GM21786 (cell line): Measurements from ENCODE around the gene GTF2IRD1.

Source experiments
- ATAC-seq: cut with Tn5 transposase; IDR thresholded peaks from one replicate; pipeline ENCODE4 v1.9.1; 2021; ENCODE audit not compliant: unreplicated experiment

Gene GTF2IRD1

DNA sequence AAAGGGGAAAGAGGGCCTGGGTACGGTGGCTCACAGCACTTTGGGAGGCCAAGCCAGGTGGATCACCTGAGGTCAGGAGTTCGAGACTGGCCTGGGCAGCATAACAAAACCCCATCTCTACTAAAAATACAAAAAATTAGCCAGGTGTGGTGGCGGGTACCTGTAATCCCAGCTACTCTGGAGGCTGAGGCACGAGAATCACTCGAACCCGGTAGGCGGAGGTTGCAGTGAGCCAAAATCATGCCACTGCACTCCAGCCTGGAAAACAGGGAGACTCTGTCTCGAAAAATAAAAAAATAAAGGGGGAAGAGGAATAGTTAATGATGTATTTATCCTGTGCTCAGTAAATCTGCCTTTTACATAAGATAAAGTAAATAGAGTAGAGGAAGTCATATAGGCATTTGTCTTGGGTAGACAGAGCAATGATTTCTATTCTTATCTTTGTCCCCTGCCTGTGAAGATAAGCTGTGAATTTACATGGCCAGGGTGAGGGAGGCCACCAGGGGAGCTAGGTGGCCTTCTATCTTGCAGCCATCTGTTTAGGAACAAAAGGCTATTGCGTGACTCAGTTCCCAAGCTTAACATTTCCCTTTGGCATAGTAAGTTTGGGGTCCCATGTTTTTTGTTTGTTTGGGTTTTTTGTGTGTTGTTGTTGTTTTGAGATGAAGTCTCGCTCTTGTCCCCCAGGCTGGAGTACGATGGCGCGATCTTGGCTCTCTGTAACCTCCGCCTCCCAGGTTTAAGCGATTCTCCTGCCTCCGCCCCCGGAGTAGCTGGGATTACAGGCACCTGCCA is 130.7 kb downstream of the GTF2IRD1 start:
- no peak for ATAC-seq

- ATAC-seq, result no peak
Measured at GRCh38 chr7:74585844-74586243, 132.1 kb downstream of the GTF2IRD1 start.

DNA sequence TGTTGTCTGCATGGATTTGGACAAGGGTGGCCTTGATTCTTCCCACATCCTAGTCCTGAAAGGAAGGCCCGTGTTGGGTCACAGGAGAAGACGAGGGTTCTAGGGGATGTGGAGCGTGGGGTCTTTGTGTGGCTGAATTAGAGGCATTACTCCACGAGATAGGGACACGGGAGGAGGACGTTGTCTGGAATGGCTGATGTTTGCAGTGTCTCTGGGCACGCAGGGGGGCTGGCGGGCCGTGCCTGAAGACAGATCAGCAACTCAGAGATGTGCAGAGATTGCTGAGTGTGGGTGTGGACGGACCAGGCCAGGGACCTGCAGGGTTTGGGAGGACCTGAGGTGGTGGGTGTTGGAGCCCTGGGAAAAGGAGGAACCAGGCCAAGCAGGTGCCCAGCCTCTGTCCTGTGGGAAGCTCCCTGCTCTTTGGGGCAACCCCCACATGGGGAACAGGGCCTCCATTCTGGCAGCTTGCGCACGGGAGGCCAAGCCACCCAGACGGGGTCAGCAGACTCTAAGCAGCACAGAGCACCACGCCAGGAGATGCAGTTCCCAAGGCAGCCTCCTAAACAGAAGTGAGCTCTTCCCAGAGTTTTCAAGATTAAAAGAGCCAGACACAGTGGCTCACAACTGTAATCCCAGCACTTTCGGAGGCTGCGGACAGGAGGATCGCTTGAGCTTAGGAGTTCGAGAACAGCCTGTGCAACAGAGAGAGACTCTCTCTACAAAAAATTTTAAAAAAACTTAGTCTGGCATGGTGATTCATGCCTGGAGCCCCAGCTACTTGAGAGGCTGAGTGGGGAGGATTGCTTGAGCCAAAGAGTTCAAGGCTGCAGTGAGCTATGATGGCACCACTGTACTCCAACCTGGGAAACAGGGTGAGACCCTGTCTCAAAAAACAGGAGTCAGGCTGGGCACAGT is 132.8 kb downstream of the GTF2IRD1 start:
- ATAC-seq, result no peak

DNA sequence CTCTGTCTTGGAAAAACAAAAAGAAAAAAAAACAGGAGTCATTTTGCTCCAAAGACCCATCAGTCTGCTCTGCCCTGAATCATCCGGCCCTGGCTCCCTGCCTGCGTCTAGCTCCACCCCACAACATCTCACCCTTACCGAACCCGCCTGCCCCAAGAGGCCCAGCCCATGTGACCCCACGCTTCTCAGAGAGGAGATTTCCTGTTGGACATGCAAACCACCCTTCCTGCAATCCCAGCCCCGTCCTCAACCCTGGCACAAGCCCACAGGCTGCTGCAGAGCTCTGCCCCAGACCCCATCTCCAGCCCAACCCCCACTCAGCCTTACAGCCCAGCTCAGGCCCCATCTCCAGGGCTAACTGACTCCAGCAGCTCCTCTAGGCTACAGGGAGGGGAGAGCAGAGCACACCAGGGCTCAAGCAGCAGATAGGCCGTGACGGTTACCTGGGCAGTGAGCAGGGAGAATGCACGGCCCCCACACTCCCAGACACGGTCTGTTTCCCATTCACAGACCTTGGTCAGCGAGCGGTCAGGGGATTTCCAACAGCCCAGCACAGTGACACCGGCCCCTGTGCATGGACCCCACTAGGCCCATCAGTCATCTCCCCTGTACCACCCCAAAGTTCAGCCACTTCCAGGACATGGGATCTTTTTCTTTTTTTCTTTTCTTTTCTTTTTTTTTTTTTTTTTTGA is 133.9 kb downstream of the GTF2IRD1 start:
- peak; percentile 81 for ATAC-seq

- ATAC-seq, result no peak
Measured at GRCh38 chr7:74590813-74591212, 137.1 kb downstream of the GTF2IRD1 start.

- ATAC-seq, result no peak
Measured at GRCh38 chr7:74598558-74598957, 144.9 kb downstream of the GTF2IRD1 start.

DNA sequence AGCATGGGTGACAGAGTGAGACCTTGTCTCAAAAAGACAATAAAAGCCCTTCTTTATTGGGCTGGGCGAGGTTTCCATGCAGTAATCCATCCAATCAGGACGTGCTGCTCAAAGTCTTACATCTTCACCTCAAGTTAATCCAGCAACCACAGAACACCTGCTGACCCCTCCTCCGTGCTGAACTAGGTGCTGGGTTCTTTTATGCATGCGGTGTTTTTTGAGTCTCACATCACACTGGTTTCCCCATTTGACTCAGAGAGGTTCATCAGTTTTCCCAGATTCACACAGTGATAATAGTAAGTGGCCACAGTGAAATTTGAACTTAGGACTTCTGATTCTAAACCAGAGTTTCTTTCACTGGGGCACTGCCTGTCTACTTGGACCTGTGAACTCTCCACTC is 145.5 kb downstream of the GTF2IRD1 start:
- no peak for ATAC-seq

DNA sequence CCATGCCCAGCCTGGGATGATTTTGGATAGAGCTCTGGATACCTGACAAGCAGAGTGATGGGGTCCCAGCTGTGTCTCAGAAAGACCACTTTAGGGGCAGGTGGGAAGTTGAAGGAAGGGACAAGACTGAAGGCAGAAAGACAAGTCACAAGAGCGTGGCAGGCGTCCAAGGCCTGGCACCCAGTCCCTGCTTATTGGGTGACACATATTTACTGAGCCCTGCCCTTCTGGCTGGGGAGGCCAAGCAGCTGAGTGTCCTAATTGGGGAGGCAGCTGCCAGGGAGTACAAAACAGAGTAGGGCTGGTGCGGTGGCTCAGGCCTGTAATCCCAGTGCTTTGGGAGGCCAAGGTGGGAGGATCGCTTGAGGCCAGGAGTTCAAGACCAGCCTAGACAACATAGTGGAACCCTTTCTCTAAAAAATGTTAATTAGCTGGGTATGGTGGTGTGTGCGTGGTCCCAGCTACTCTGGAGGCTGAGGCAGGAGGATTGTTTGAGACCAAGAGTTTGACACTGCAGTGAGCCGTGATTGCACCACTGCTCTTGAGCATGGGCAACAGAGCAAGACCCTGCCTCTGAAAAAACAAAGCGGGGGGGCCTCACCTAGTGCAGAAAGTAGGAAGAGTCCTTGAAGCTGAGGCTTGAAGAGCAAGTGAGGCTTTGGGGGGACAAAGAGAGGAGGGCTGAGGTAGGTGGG is 150.8 kb downstream of the GTF2IRD1 start:
- ATAC-seq, result no peak

DNA sequence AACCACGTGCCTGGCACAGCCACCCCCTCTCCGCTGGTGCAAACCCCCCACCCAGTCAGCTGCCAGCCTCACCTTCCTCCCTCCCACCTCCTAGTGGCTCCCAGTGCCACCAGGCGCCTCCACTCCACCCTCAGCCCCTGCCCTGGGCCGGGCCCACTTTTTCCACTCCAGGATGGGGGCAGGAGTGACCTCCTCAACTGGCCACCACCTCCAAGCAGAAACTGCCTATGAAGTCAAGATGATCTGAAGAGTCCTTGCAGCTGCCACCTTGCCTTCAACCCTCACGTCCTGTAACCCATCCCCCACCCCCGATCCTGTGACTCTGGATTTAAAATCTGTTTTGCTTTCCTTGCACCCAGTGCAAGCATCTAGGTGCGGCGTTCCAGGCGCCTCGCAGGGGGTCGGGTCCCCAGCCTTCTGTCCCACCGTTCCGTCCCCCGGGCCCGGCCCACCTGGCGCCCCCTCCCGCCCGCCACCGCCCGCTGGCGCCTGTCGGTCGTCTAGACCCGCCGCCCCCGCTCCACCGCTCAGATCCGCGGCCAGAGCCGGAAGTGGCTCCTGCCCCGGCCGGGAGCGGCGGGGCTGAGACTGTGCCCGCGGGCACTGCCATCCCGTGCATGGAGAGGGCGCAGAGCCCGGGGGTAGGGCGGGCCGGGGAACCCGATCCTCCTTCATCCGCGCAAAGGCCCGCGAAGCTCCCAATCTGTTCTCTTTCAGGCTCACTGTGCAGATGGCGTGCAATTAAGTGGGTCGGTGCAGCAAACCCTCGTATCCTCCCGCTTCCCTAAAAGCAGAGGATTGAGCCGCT is 152.6 kb downstream of the GTF2IRD1 start:
- peak; percentile 48 for ATAC-seq

DNA sequence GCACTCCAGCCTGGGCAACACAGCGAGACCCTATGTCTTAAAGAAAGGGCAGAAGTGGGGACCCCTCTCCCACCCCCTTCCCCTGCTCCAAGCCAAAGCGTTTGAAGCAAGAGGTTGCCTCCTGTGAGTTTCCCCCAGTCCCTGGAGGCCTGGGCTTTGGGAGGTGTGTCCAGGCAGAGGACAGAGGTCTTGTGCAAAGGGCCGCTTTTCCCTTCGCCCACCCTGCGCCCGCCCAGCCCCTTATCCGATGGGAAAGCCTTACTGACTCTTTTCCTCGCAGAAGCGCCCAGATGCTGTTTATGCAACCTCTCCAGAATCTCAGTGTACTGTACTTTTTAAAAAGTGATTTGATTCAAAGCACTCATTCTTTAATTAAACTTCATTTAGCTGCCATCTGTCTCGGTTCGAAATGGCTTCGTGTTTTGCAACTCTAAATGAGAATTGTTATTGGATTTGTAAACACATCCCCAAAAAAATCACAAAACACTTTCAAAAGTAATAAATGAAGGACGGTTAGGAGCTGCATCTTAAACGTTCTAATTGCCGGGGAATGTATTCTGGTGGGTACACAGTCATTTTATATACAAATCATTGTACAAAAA is 153.3 kb downstream of the GTF2IRD1 start:
- ATAC-seq, result no peak

DNA sequence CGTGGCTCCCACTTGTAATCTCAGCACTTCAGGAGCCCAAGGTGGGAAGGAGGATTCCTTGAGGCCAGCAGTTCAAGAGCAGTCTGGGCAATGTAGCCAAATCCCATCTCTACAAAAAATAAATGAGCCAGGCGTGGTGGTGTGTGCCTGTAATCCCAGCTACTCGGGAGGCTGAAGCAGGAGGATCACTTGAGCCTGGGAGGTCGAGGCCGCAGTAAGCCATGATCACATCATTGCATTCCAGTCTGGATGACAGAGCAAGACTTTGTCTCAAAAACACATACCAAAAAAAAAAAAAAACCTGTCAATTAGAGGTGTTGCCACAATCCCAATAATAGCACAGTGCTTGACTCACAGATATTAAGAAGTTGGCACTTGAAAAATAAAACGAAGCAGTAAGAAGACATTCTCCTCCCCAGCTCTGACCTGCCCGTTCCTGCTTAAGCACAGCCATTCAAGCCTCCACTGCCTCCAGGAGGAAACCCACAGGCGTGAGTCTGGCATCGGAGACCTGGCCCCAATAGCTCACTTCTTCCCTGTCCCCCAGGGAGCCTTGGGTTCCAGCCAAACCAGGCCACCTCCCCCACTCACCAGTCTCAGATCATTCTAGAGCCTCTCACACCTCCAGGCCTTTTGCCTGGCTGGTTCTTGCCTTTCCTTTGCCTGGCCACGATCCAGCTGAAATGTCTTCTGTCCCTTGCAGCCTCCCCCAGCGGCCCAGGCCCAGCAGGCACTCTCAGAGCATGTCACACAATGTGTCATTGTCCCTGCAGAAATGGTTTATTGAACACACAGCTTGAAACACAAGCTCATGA is 158.5 kb downstream of the GTF2IRD1 start:
- no peak for ATAC-seq

- no peak for ATAC-seq
Measured at GRCh38 chr7:74615933-74616780, 162.5 kb downstream of the GTF2IRD1 start.

DNA sequence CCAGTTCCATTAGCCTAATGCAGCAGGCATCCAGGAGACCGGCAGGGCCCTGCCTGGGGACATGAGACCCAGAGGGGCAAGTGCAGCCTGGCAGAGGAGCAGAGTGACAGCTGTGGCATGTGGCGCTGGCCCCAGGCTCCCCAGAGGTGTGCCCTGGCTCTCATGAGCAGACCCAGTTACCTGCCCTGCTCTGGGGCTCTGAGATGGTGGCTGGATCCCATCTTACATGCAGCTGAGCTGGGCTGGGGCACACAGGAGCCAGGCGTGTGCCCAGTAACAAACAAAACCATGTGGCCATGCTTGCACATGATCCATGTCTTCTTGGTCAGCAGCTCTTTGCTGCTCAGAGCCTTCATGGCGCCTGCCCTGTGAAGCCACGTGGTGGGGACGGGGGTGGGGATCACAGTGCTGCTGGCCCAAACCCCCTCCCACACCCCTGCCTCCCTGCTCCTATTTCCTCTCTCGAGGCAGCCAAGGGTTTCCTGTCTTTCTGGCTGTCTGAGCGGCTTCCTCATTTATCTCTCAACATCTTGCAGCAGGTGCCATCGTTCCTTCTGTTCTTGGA is 163.6 kb downstream of the GTF2IRD1 start:
- no peak for ATAC-seq

DNA sequence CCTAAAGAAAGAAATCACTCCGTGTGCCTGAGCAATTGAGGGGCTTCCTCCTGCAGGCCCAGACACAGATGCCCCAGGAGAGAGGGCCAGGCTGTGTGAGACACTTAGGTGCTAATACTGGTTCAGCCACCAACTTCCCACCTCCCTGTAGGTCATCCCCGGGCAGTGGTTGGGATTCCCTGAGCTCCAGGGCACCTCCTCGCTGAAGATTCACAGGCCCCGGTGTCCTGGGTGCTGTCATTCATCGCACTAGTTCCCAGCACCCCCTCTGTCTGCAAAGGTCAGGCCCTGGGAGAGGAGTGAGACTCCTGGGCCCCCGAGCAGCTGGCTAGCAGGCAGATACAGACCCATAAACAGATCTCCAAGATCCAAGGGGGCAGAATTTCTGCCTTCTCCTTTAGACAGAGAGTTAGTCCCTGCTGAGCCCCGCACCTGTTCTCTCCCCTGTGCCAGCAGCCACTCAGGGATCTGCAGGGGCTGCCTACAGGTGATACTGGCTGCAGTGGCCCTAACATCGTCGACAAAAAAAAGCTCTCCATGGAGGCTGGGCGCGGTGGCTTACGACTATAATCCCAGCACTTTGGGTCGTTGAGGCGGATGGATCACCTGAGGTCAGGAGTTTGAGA is 165.6 kb downstream of the GTF2IRD1 start:
- no peak for ATAC-seq

GRCh38 chr7:74622228-74622749 is 168.6 kb downstream of the GTF2IRD1 start:
- no peak for ATAC-seq

DNA sequence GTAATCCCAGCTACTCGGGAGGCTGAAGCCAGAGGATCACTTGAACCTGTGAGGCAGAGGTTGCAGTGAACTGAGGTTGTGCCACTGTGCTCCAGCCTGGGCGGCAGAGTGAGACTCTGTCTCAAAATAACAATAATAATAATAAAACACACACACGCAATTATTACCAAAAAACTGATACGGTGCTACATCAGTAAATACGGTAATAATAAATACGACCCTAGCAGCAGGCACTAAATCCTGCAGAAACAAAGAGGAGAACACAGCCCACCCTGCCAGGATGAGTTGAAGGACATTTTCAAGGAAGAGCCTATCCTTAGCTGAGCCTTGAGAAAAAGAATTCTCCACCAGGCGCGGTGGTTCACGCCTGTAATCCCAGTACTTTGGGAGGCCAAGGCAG is 169.4 kb downstream of the GTF2IRD1 start:
- no peak for ATAC-seq

GRCh38 chr7:74625446-74625845 is 171.7 kb downstream of the GTF2IRD1 start:
- ATAC-seq, result no peak
